Transverse colon (tissue), 4 donors: ENCODE results near the gene GAB1. TPM values are rescaled to one million over a fixed set of nuclear protein-coding genes. Genes with fewer than 3 reads are reported as not detected.

Experiments
- DNase-seq: peaks from one replicate; pipeline ENCODE4 v3.0.0-alpha.2; 2019
- H3K27ac ChIP-seq, 4 donors: fragments of 200-600 bp; sonication (generic); 2 replicates each; pipeline ENCODE4 v1.5.1; 2016 to 2018; ENCODE audit warnings: inconsistent platforms in 4 of 4
- H3K27me3 ChIP-seq: fragments of 200-600 bp; sonication (generic); 2 replicates; pipeline ENCODE4 v1.5.1; 2017; ENCODE audit warnings: inconsistent platforms
- H3K36me3 ChIP-seq, 4 donors: fragments of 200-600 bp; sonication (generic); 2 replicates each; pipeline ENCODE4 v1.5.1; 2017 to 2019; ENCODE audit warnings: inconsistent platforms in 4 of 4
- H3K4me1 ChIP-seq, 4 donors: fragments of 200-600 bp; sonication (generic); 2 replicates each; pipeline ENCODE4 v1.5.1; 2017 to 2020; ENCODE audit warnings: inconsistent platforms in 4 of 4
- H3K4me3 ChIP-seq, 4 donors: fragments of 200-600 bp; sonication (generic); 1 replicate in 1 of 4; 2 replicates in 3 of 4; pipeline versions ENCODE4 v1.5.1 to v1.6.1; 2017 to 2019; ENCODE audit warnings: inconsistent platforms in 4 of 4
- H3K9me3 ChIP-seq, 2 donors: fragments of 200-600 bp; sonication (generic); 2 replicates each; pipeline ENCODE4 v1.5.1; 2017 to 2019; ENCODE audit warnings: inconsistent platforms in 2 of 2
- CTCF ChIP-seq, 5 experiments: fragments of 200-600 bp in 3 of 5; fragments of 450-650 bp in 2 of 5; sonication (generic) in 3 of 5; IDR thresholded peaks; 1 replicate in 2 of 5; 2 replicates in 3 of 5; pipeline ENCODE4 v1.5.1; 2016 to 2017; ENCODE audit warnings: antibody characterized with exemption in 5 of 5, inconsistent platforms in 3 of 5, mild to moderate bottlenecking in 2 of 5, moderate library complexity in 1 of 5
- EP300 ChIP-seq: sonication (generic); formaldehyde crosslinking; IDR thresholded peaks from one replicate; pipeline ENCODE4 v1.6.1; 2017; ENCODE audit warnings: antibody characterized with exemption, low read depth
- POLR2A ChIP-seq: fragments of 450-650 bp; IDR thresholded peaks from one replicate; pipeline ENCODE4 v1.6.1; 2016; ENCODE audit warnings: antibody characterized with exemption, mild to moderate bottlenecking, moderate library complexity
- POLR2AphosphoS5 ChIP-seq, 3 donors: sonication (generic); formaldehyde crosslinking; IDR thresholded peaks; one replicate each; pipeline ENCODE4 v1.6.1; 2016; ENCODE audit warnings: antibody characterized with exemption in 3 of 3
- WGBS, 2 donors: methylation state at CpG; one replicate each; pipeline ENCODE4 v1.1.5; 2018; ENCODE audit warnings: low coverage in 1 of 2; 5-methylcytosine and 5-hydroxymethylcytosine counted together
- in situ Hi-C, 4 donors: fragments of 200-750 bp; cut with MboI; loops; one replicate each; pipeline versions ENCODE4 v1.15.0 to v1.15.1; 2017; ENCODE audit warnings: low sequenced_read_pairs in 3 of 4, low pct_ligation_motif_present in 1 of 4, low pct_unique_long_range_greater_than_20kb in 1 of 4
- intact Hi-C: fragments of 100-400 bp; cut with DNase I; formaldehyde crosslinking; loops from one replicate; pipeline ENCODE4 v1.15.1; 2023; ENCODE audit warnings: low total_unique reads
- total RNA-seq, 4 donors: library from RNA; depleted of rRNA; stranded (reverse); fragments of >200 nt; gene quantifications; one replicate each; pipeline ENCODE4 v1.1.0, GENCODE V29; 2016

The GAB1 gene
- total RNA-seq, 4 donors from 2014 or later, result 33.0 to 72.7 (median 62.2) TPM

GRCh38 chr4:143296397-143297067, 40.1 kb upstream of the GAB1 start:
- Histone ChIP-seq H3K9me3 (no peaks in the 10 kb centered on the region), H3K4me3 (no peak overlapping the region), H3K36me3 (no peaks in the 10 kb centered on the region), H3K4me1 (peaks cover 3 to 13% (median 6%) of the 10 kb centered on the region in 4 donors), H3K27ac (no peak overlapping the region), H3K27me3 (no peaks in the 10 kb centered on the region)
- 78 to 86% methylated on average over 5 to 6 of the region's 6 CpGs for WGBS, 2 donors
- in situ Hi-C loops, result no loop called here
- no peak for DNase-seq
- no peak for TF ChIP-seq EP300
- TF ChIP-seq POLR2A, result no peak
- no peak for TF ChIP-seq POLR2AphosphoS5 (IDR thresholded peaks at IDR 0.05)
- TF ChIP-seq CTCF (IDR thresholded peaks at IDR 0.05), result no peak
- intact Hi-C loops, result no loop called here

- no peak overlapping the region for H3K4me3 ChIP-seq
- 50 to 71% methylated on average over 1 to 2 of the region's 2 CpGs for WGBS, 2 donors
- H3K27ac ChIP-seq, result no peak overlapping the region
- H3K4me1 ChIP-seq, result no peaks in the 10 kb centered on the region
- intact Hi-C loops, result no loop called here
- H3K36me3 ChIP-seq, result no peaks in the 10 kb centered on the region
- no peaks in the 10 kb centered on the region for H3K27me3 ChIP-seq
- in situ Hi-C loops, result no loop called here
- no peak for DNase-seq
- TF ChIP-seq POLR2AphosphoS5 (IDR thresholded peaks at IDR 0.05) (no peak), POLR2A (no peak), CTCF (IDR thresholded peaks at IDR 0.05) (no peak), EP300 (no peak)
- H3K9me3 ChIP-seq, result no peaks in the 10 kb centered on the region
Measured at GRCh38 chr4:143300860-143301259, 35.8 kb upstream of the GAB1 start.

DNA sequence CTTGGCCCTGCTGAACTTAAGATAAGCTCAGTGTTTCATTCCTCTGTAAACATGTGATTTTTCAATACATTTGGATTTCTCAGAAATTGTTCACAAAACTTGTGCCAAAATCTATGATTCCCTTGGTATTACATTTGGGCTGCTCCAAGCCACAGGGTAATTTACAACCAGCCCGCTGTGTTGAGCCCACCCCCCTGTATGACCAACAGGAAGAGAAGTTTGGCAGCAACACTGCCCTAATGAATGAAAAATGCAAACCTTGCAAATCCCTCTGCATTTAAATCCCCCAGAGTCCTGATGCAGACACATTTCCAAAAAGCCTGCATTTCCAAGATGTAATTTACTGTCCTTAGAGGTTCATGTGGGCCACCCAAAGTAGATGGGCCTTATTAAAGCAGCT, 34.1 kb upstream of the GAB1 start:
- no peaks in the 10 kb centered on the region for H3K9me3 ChIP-seq
- peaks cover 0 to 5% (median 1%) of the 10 kb centered on the region in 4 donors for H3K4me1 ChIP-seq
- H3K27me3 ChIP-seq, result no peaks in the 10 kb centered on the region
- intact Hi-C loops, result no loop called here
- no peaks in the 10 kb centered on the region for H3K36me3 ChIP-seq
- 60 to 62% methylated on average over 1 of the region's 1 CpG for WGBS, 2 donors
- in situ Hi-C loops, result no loop called here
- TF ChIP-seq POLR2AphosphoS5 (IDR thresholded peaks at IDR 0.05) (no peak), EP300 (no peak), POLR2A (no peak), CTCF (IDR thresholded peaks at IDR 0.05) (no peak)
- no peak overlapping the region for H3K4me3 ChIP-seq
- DNase-seq, result no peak
- no peak overlapping the region for H3K27ac ChIP-seq

DNA sequence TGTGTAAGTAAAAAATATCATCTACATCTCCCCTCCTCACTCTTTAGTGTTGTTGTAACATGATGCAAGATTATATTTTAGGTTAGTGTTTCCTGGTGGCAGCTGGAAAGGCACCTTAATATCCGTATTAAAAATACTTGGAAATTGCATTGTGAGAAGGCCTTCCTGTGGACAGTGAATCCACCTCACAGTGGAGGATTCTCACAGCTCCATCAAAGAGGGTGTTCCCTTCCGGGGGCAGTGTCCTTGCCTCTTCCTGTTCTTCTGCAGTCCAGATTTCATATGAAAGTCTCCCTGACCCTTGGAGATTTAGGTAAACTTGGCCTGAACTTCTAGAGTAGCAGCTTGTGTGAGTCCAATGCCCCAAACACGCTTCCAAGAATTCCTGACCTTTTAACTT, 29.9 kb upstream of the GAB1 start:
- 83% methylated on average over 1 to 3 of the region's 3 CpGs for WGBS, 2 donors
- Histone ChIP-seq H3K4me3 (no peak overlapping the region), H3K4me1 (peaks cover 0 to 5% (median 2%) of the 10 kb centered on the region in 4 donors), H3K9me3 (no peaks in the 10 kb centered on the region), H3K27me3 (no peaks in the 10 kb centered on the region), H3K27ac (no peak overlapping the region), H3K36me3 (no peaks in the 10 kb centered on the region)
- in situ Hi-C loops, result no loop called here
- DNase-seq, result no peak
- intact Hi-C loops, result no loop called here
- TF ChIP-seq POLR2AphosphoS5 (IDR thresholded peaks at IDR 0.05) (no peak), CTCF (IDR thresholded peaks at IDR 0.05) (no peak), POLR2A (no peak), EP300 (no peak)
